Adipocyte (in vitro differentiated cells): ENCODE data around the gene SGIP1.

Experiments
- DNase-seq: peaks from one replicate; pipeline ENCODE4 v3.0.0-alpha.2; 2015; ENCODE audit warnings: low read depth
- H3K27me3 ChIP-seq: replicated peaks from 2 replicates; pipeline ENCODE4 v1.7.0; 2013; ENCODE audit warnings: mild to moderate bottlenecking, low read length, moderate library complexity; ENCODE audit not compliant: control insufficient read depth, insufficient read depth
- H3K36me3 ChIP-seq: 2 replicates; pipeline ENCODE4 v1.7.0; 2013; ENCODE audit warnings: low read length, mild to moderate bottlenecking, moderate library complexity; ENCODE audit not compliant: control insufficient read depth, insufficient read depth, severe bottlenecking
- H3K4me1 ChIP-seq: 2 replicates; pipeline ENCODE4 v1.7.0; 2013; ENCODE audit warnings: mild to moderate bottlenecking, low read length, moderate library complexity; ENCODE audit not compliant: control insufficient read depth, insufficient read depth
- H3K4me3 ChIP-seq: 2 replicates; pipeline ENCODE4 v1.7.0; 2013; ENCODE audit warnings: mild to moderate bottlenecking, low read length, moderate library complexity
- H3K9ac ChIP-seq: 2 replicates; pipeline ENCODE4 v1.7.0; 2013; ENCODE audit warnings: mild to moderate bottlenecking, low read length, moderate library complexity
- H3K9me3 ChIP-seq: 2 replicates; pipeline ENCODE4 v1.7.0; 2013; ENCODE audit warnings: mild to moderate bottlenecking, low read length, moderate library complexity; ENCODE audit not compliant: control insufficient read depth

The SGIP1 gene

DNA sequence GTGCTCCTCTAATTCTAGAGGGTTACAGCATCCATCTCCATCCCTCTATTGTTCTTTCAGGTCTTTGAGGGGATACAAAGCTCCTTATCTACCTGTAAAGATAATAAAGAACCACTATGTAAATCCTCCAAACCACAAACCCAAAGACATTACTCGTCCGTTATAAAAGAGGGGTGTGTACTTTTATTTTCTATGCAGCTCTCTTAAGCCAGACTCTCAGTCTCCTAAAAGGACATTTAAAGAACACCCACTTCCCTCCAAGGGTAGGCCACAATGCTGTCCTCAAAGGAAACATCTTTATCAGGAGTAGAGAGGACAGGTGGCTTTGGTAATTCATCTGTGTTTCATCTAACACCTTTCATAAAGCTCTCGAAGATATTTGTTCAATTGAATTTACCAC lies 150.4 kb downstream of the SGIP1 start:
- Histone ChIP-seq H3K36me3 (no peaks in the 10 kb centered on the region), H3K27me3 (no peaks in the 10 kb centered on the region), H3K9me3 (no peaks in the 10 kb centered on the region), H3K4me1 (peaks cover 12% of the 10 kb centered on the region), H3K4me3 (no peak overlapping the region), H3K9ac (no peak overlapping the region)
- no peak for DNase-seq

DNA sequence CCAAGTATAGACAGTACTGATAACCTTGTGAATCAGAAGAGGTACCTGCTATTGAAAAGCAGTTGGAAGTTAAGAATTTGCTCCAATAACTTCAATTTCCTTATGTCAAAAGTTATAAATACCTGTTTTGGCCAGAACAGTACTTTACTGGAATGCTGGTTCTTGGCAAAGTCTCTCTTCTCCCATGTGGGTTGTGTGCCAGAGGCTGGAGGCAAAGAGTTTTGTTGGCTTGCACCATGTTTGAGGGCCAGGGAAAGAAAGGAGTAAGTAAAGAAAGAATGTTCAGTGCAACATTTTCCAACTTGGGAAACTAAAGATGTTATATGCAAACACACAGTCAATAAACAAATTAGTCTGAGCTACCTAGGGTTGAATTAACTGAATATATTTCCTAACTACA lies 151.3 kb downstream of the SGIP1 start:
- Histone ChIP-seq H3K9ac (no peak overlapping the region), H3K36me3 (no peaks in the 10 kb centered on the region), H3K27me3 (no peaks in the 10 kb centered on the region), H3K4me1 (peaks cover 12% of the 10 kb centered on the region), H3K4me3 (no peak overlapping the region), H3K9me3 (no peaks in the 10 kb centered on the region)
- peak; percentile 42 for DNase-seq

DNA sequence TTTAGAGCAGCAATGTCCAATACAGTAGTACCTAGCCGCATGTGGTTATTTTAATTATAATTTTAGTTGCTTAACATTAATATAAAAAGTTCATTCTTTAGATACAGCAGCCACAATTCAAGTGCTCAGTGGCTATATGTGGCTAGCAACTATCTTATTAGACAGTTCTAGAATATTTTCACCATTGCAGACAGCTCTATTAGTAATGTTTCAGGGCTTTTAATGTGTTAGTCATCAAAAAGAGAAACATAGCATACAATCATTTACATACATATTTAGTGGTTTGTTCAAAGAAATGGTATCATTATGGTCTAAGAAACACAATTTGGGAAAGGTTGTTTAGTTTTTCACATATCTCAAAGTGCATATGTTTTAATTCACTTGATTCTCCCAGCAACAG lies 151.7 kb downstream of the SGIP1 start:
- no peak overlapping the region for H3K9ac ChIP-seq
- no peaks in the 10 kb centered on the region for H3K36me3 ChIP-seq
- H3K4me3 ChIP-seq, result no peak overlapping the region
- H3K4me1 ChIP-seq, result peaks cover 12% of the 10 kb centered on the region
- DNase-seq, result peak; percentile 24
- no peaks in the 10 kb centered on the region for H3K9me3 ChIP-seq
- no peaks in the 10 kb centered on the region for H3K27me3 ChIP-seq

DNA sequence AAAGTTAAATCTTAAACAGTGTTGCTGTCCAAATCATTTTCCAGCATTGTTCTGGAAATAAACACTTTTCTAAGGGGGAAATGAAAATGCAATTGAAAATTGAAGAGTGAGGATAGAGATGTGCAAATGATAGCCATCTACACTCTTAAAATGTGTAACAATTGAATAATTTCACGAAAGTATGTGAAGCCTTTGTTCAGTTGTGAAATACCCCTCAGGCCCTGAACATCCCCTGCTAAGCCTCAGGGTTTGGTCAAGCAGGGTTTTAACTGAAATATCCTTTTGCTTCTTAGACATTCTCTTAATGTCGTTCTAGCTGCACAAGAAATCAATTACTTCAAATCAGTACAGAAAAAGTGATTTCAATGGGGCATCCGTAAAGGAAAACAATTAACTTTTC lies 152.5 kb downstream of the SGIP1 start:
- Histone ChIP-seq H3K27me3 (no peaks in the 10 kb centered on the region), H3K4me1 (peaks cover 12% of the 10 kb centered on the region), H3K36me3 (no peaks in the 10 kb centered on the region), H3K4me3 (no peak overlapping the region), H3K9ac (no peak overlapping the region), H3K9me3 (no peaks in the 10 kb centered on the region)
- peak; percentile 50 for DNase-seq

DNA sequence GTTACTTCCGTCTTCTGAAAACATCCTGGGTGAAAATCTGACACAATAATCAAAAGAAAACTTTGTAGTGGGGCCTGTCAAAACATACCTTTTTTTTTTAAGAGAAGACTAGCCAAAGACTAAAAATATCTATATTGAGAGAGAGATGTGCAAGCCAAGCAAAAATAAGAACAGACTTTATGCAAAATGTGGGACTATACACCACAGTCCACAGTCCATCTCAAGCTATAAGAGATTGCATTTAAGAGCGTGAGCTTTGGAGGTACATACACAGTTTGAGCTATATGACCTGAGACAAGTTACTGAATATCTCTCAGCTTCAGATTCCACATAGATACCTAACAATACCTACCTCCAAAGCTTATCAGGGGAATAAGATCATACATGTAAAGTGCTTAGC lies 153.4 kb downstream of the SGIP1 start:
- Histone ChIP-seq H3K4me1 (peaks cover 12% of the 10 kb centered on the region), H3K9ac (no peak overlapping the region), H3K36me3 (no peaks in the 10 kb centered on the region), H3K4me3 (no peak overlapping the region), H3K27me3 (no peaks in the 10 kb centered on the region), H3K9me3 (no peaks in the 10 kb centered on the region)
- DNase-seq, result no peak

DNA sequence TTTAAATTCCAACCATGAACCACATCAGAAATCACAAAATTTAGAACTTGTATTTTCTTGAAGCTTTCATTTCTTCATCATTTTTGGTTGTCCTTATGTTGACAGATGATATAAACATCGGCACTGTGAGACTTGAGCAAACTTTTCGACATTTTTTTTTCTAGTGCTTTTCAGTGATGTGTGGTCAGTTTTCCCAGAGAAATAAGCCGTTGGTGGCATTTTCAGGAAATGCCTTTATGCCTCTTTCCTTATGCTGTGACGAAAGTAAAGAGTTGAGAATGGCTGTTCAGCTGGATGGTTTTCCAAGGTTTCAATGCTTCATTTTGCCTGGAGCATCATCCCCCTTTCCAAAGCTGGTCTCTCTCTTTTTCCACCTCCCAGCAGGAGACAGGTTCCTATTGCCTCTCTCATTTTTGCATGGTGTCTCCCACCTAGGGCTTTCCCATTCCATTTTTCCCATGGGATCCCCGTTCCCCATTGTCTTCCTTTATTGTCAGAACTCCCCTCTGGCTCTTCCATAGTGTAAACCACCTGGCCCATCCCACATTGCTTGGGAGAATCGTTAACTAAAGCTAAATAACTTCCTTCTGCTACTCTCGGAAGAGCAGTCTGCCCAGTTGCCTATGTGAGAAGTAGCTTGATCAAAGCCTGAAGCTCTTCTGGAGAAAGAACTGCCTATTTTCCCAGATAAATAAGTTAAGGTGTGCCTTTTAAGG lies 156.9 kb downstream of the SGIP1 start:
- DNase-seq, result no peak
- no peaks in the 10 kb centered on the region for H3K36me3 ChIP-seq
- H3K27me3 ChIP-seq, result no peaks in the 10 kb centered on the region
- no peaks in the 10 kb centered on the region for H3K9me3 ChIP-seq
- no peak overlapping the region for H3K9ac ChIP-seq
- peaks cover 3% of the 10 kb centered on the region for H3K4me1 ChIP-seq
- no peak overlapping the region for H3K4me3 ChIP-seq

DNA sequence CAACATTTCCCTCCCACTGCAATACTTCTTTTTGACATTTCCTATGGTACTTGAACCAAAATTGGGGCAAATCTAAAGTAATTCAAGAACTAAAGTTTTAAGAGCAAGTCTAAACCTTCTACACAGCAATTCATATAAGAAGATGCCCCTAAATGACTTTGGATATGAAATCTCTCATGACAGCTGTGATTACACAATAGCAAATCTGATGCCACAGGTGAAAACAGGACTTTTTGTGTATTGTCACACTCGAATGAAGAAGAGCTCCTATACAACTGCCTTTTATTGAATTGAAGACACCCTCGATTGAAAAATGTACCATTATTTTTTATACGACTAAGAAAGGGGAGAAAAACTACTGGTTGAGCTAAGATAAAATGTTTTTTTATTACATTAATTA lies 158.7 kb downstream of the SGIP1 start:
- H3K36me3 ChIP-seq, result no peaks in the 10 kb centered on the region

DNA sequence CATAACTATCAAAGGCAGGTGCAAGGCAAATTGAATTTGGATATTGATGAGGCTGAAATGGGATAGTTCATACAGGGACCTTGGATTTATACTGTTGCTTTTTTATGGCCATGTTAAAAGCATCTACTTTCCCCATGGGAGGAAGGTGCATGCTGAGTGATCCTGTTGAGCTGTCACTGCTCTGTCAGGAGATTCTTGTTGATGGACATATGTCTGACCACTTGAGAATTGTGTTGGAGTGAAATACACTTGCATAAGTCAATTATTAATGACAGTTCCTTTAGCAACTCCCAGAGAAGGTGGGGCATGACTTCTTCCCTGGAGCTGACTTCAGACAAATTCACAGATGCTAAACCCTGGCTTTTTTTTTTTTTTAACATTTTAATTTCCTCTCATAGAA lies 159.9 kb downstream of the SGIP1 start:
- H3K36me3 ChIP-seq, result no peaks in the 10 kb centered on the region
- H3K4me1 ChIP-seq, result no peaks in the 10 kb centered on the region
- no peaks in the 10 kb centered on the region for H3K27me3 ChIP-seq
- no peak for DNase-seq
- H3K4me3 ChIP-seq, result no peak overlapping the region
- no peaks in the 10 kb centered on the region for H3K9me3 ChIP-seq
- no peak overlapping the region for H3K9ac ChIP-seq

More for the DNA sequence above, 158.7 kb downstream of the SGIP1 start:
- H3K9ac ChIP-seq, result no peak overlapping the region
- DNase-seq, result no peak
- no peaks in the 10 kb centered on the region for H3K9me3 ChIP-seq
- H3K4me3 ChIP-seq, result no peak overlapping the region
- no peaks in the 10 kb centered on the region for H3K4me1 ChIP-seq
- H3K27me3 ChIP-seq, result no peaks in the 10 kb centered on the region

DNA sequence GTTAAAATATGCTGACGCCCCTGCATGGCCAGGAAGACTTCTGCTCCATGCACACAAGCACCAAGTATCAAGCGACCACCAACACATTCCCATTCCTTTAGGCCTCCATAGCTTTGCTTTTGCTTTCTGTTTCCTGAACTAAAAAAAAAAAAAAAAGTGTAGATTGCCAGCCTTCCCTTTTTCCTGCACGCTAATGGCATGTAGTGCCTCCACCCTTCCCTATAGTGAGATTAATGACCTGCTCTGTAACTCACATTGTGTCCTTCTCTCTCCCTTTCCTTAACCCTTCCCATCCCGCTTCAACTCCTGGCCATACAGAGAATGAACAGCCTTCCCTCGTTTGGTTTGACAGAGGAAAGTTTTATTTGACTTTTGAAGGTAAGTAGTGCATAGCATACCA lies 161.2 kb downstream of the SGIP1 start:
- Histone ChIP-seq H3K4me1 (no peaks in the 10 kb centered on the region), H3K36me3 (no peaks in the 10 kb centered on the region)

DNA sequence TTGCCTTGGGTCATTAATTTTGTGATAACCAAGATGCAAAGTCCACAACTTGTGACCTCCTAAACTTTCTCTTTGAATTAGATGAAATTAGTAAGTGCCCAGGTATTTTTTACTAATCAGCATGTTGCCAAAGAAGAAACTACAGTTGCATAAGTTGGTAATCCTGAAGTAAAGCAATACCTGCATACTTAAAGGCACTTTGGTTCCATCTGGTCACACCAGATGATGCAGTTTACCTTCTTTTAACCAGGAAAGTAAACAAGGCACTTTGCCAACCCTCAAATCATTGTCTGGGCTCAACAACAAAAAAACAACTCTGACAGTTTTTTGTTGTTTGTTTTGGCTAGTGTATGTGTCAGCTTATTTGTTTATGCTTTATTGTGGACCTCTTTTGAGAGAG lies 162.8 kb downstream of the SGIP1 start:
- H3K4me3 ChIP-seq, result no peak overlapping the region
- no peak overlapping the region for H3K9ac ChIP-seq
- H3K27me3 ChIP-seq, result no peaks in the 10 kb centered on the region
- no peak for DNase-seq
- H3K36me3 ChIP-seq, result no peaks in the 10 kb centered on the region
- H3K4me1 ChIP-seq, result no peaks in the 10 kb centered on the region
- no peaks in the 10 kb centered on the region for H3K9me3 ChIP-seq

More for the DNA sequence above, 161.2 kb downstream of the SGIP1 start:
- H3K9me3 ChIP-seq, result no peaks in the 10 kb centered on the region
- no peak for DNase-seq
- no peak overlapping the region for H3K4me3 ChIP-seq
- H3K27me3 ChIP-seq, result no peaks in the 10 kb centered on the region
- no peak overlapping the region for H3K9ac ChIP-seq

DNA sequence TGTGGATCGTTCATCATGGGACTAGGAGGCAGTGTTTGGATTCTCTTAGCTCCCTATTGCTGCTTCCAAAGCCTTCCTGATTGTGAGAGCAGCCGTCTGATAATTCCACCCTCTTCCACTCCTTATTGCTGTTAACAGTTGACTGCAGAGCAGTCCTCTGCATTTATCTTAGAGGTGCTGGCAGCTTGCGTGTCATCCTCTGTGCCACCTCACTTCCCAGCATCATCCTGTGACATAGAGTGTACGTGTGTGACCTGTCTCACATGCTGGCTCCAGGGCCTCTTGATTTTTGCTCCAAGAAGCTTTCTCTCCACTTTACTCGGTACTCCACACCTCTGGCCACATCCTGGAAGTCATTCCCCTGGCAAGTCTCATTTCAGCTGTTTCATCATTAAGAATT lies 165.3 kb downstream of the SGIP1 start:
- Histone ChIP-seq H3K4me1 (peaks cover 15% of the 10 kb centered on the region), H3K9ac (no peak overlapping the region), H3K9me3 (no peaks in the 10 kb centered on the region), H3K27me3 (no peaks in the 10 kb centered on the region), H3K36me3 (no peaks in the 10 kb centered on the region), H3K4me3 (no peak overlapping the region)
- no peak for DNase-seq
